ENCODE measurements around the gene EIF1AD. TPM values are rescaled to one million over a fixed set of nuclear protein-coding genes. Genes with fewer than 3 reads are reported as not detected.
"Not testable (repeated sequence)": the region's sequence is repeated elsewhere in the genome, so short reads cannot be mapped to it uniquely, and the experiment has no call there.

EIF1AD gene
- total RNA-seq, 3 donors from 2014 or later (not counting 1 experiment from before 2014, with no cell fraction given) = 49.9 to 74.2 (median 62.8) TPM

DNA sequence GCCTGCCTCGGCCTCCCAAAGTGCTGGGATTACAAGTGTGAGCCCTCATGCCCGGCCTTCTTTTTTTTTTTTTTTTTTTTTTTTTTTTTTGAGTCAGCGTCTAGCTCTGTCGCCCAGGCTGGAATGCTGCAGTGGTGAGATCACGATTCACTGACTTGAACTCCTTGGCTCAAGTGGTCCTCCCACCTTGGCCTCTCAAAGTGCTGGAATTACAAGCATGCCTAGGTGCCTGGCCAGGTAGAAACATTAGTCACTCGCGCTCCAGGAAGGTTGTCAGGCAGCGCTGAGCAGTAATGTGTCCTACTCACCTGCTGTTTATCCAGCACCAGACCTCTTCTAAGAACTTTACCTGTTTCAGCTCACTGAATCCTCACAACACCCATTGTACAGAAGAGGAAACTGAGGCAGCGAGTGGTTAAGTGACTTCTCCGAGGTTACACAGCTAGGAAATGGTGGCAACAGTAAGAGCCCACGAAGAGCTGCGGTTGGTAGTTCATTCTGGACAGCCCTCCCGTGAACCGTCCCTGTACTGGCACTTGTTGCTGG, 9.4 kb upstream of the EIF1AD start:
- 66% methylated on average over 14 of the region's 14 CpGs for WGBS (ENCODE audit: insufficient coverage)

GRCh38 chr11:66010036-66010435, 8.1 kb upstream of the EIF1AD start:
- H3K36me3 Mint-ChIP-seq; H3K4me3 Mint-ChIP-seq; H3K27ac Mint-ChIP-seq; H3K9me3 ChIP-seq (ENCODE audit: control insufficient read depth, insufficient read depth, low read length); intact Hi-C loops (cut with micrococcal nuclease); H3K9me3 Mint-ChIP-seq; ATAC-seq; DNase-seq; H3K4me3 ChIP-seq (ENCODE audit: low read length); H3K27ac ChIP-seq (ENCODE audit: low read length); H3K4me1 Mint-ChIP-seq; H3K36me3 ChIP-seq (ENCODE audit: control insufficient read depth, insufficient read depth, low read length); H3K4me1 ChIP-seq (ENCODE audit: control insufficient read depth, insufficient read depth, low read length); H3K27me3 Mint-ChIP-seq (ENCODE audit: low read depth in 2 of 2): not testable (repeated sequence)
- peaks cover 18% of the 10 kb centered on the region for H3K27me3 ChIP-seq (ENCODE audit: control insufficient read depth, insufficient read depth, low read length)
- WGBS (ENCODE audit: insufficient coverage) = 88% methylated on average over 4 of the region's 4 CpGs

More for the DNA sequence above, 9.4 kb upstream of the EIF1AD start:
- Mint-ChIP-seq H3K4me1 (peaks cover 0 to 10% of the 10 kb centered on the region in 2 donors), H3K4me3 (no peak overlapping the region), H3K27ac (no peak overlapping the region), H3K9me3 (no peaks in the 10 kb centered on the region), H3K36me3 (no peaks in the 10 kb centered on the region), H3K27me3 (ENCODE audit: low read depth in 2 of 2) (peaks cover 4 to 7% of the 10 kb centered on the region in 2 donors)
- H3K9me3 ChIP-seq (ENCODE audit: control insufficient read depth, insufficient read depth, low read length) = no peaks in the 10 kb centered on the region
- H3K27ac ChIP-seq (ENCODE audit: low read length) = no peak overlapping the region
- H3K4me1 ChIP-seq (ENCODE audit: control insufficient read depth, insufficient read depth, low read length) = peaks cover 5% of the 10 kb centered on the region
- no peak overlapping the region for H3K4me3 ChIP-seq (ENCODE audit: low read length)
- H3K27me3 ChIP-seq (ENCODE audit: control insufficient read depth, insufficient read depth, low read length) = peaks cover 18% of the 10 kb centered on the region
- TF ChIP-seq, protein P1, sequence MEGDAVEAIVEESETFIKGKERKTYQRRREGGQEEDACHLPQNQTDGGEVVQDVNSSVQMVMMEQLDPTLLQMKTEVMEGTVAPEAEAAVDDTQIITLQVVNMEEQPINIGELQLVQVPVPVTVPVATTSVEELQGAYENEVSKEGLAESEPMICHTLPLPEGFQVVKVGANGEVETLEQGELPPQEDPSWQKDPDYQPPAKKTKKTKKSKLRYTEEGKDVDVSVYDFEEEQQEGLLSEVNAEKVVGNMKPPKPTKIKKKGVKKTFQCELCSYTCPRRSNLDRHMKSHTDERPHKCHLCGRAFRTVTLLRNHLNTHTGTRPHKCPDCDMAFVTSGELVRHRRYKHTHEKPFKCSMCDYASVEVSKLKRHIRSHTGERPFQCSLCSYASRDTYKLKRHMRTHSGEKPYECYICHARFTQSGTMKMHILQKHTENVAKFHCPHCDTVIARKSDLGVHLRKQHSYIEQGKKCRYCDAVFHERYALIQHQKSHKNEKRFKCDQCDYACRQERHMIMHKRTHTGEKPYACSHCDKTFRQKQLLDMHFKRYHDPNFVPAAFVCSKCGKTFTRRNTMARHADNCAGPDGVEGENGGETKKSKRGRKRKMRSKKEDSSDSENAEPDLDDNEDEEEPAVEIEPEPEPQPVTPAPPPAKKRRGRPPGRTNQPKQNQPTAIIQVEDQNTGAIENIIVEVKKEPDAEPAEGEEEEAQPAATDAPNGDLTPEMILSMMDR (IDR thresholded peaks at IDR 0.05) = no peak
- no peaks in the 10 kb centered on the region for H3K36me3 ChIP-seq (ENCODE audit: control insufficient read depth, insufficient read depth, low read length)
- intact Hi-C loops (cut with micrococcal nuclease) = no loop called here
- DNase-seq (no peak), ATAC-seq (no peak)

GRCh38 chr11:66008468-66009101, 6.6 kb upstream of the EIF1AD start:
- Mint-ChIP-seq H3K4me3 (no peak overlapping the region), H3K27me3 (ENCODE audit: low read depth in 2 of 2) (peaks cover 4 to 7% of the 10 kb centered on the region in 2 donors), H3K27ac (no peak overlapping the region), H3K4me1 (peaks cover 0 to 4% of the 10 kb centered on the region in 2 donors), H3K36me3 (no peaks in the 10 kb centered on the region), H3K9me3 (no peaks in the 10 kb centered on the region)
- Histone ChIP-seq H3K4me3 (ENCODE audit: low read length) (no peak overlapping the region), H3K27ac (ENCODE audit: low read length) (no peak overlapping the region), H3K27me3 (ENCODE audit: control insufficient read depth, insufficient read depth, low read length) (peaks cover 18% of the 10 kb centered on the region), H3K9me3 (ENCODE audit: control insufficient read depth, insufficient read depth, low read length) (no peaks in the 10 kb centered on the region), H3K4me1 (ENCODE audit: control insufficient read depth, insufficient read depth, low read length) (peaks cover 6% of the 10 kb centered on the region), H3K36me3 (ENCODE audit: control insufficient read depth, insufficient read depth, low read length) (peaks cover 11% of the 10 kb centered on the region)
- intact Hi-C loops (cut with micrococcal nuclease) = no loop called here
- WGBS (ENCODE audit: insufficient coverage) = 73% methylated on average over 10 of the region's 10 CpGs
- no peak for ATAC-seq
- no peak for DNase-seq
- TF ChIP-seq, protein P1 (IDR thresholded peaks at IDR 0.05) = no peak

- TF ChIP-seq, protein P1 (IDR thresholded peaks at IDR 0.05) = no peak
Measured at GRCh38 chr11:66008095-66008467, 6.1 kb upstream of the EIF1AD start.

More at GRCh38 chr11:66008095-66008467, 6.1 kb upstream of the EIF1AD start:
- no peak for DNase-seq
- Histone ChIP-seq H3K27me3 (ENCODE audit: control insufficient read depth, insufficient read depth, low read length) (peaks cover 17% of the 10 kb centered on the region), H3K36me3 (ENCODE audit: control insufficient read depth, insufficient read depth, low read length) (peaks cover 13% of the 10 kb centered on the region), H3K27ac (ENCODE audit: low read length) (no peak overlapping the region), H3K4me1 (ENCODE audit: control insufficient read depth, insufficient read depth, low read length) (peaks cover 11% of the 10 kb centered on the region), H3K4me3 (ENCODE audit: low read length) (no peak overlapping the region), H3K9me3 (ENCODE audit: control insufficient read depth, insufficient read depth, low read length) (no peaks in the 10 kb centered on the region)
- no peak overlapping the region for H3K27ac Mint-ChIP-seq
- no peak overlapping the region for H3K4me3 Mint-ChIP-seq
- H3K36me3 Mint-ChIP-seq = no peaks in the 10 kb centered on the region
- ATAC-seq = no peak
- no peaks in the 10 kb centered on the region for H3K9me3 Mint-ChIP-seq
- intact Hi-C loops (cut with micrococcal nuclease) = no loop called here
- 94% methylated on average over 2 of the region's 2 CpGs for WGBS (ENCODE audit: insufficient coverage)
- peaks cover 4 to 7% of the 10 kb centered on the region in 2 donors for H3K27me3 Mint-ChIP-seq (ENCODE audit: low read depth in 2 of 2)
- H3K4me1 Mint-ChIP-seq = peaks cover 2 to 9% of the 10 kb centered on the region in 2 donors

Data from natural killer cell (primary cell).